Esophagus muscularis mucosa (tissue), 4 donors: ENCODE results near the gene MAN1B1. TPM values are rescaled to one million over a fixed set of nuclear protein-coding genes. Genes with fewer than 3 reads are reported as not detected.

Experiments used
- DNase-seq: peaks from one replicate; pipeline ENCODE4 v3.0.0-alpha.2; 2017; ENCODE audit errors: extremely low spot score
- H3K27ac ChIP-seq, 4 donors: fragments of 200-600 bp; sonication (generic); replicated peaks in 1 of 4; 1 replicate in 3 of 4; 2 replicates in 1 of 4; pipeline ENCODE4 v1.5.1; 2016 to 2019; ENCODE audit warnings: mild to moderate bottlenecking in 1 of 4
- H3K27me3 ChIP-seq, 4 donors: fragments of 200-600 bp; sonication (generic); one replicate each; pipeline versions ENCODE4 v1.5.1 to v1.6.0; 2016 to 2019
- H3K36me3 ChIP-seq, 4 donors: fragments of 200-600 bp; sonication (generic); one replicate each; pipeline ENCODE4 v1.5.1; 2016 to 2019
- H3K4me1 ChIP-seq, 4 donors: fragments of 200-600 bp; sonication (generic); one replicate each; pipeline ENCODE4 v1.5.1; 2016 to 2019
- H3K4me3 ChIP-seq, 4 donors: fragments of 200-600 bp; sonication (generic); 1 replicate in 2 of 4; 2 replicates in 2 of 4; pipeline ENCODE4 v1.5.1; 2016 to 2019; ENCODE audit warnings: mild to moderate bottlenecking in 4 of 4, moderate library complexity in 1 of 4
- H3K9me3 ChIP-seq, 4 donors: fragments of 200-600 bp; sonication (generic); 1 replicate in 3 of 4; 2 replicates in 1 of 4; pipeline ENCODE4 v1.5.1; 2016 to 2019
- EP300 ChIP-seq: sonication (generic); formaldehyde crosslinking; IDR thresholded peaks from one replicate; pipeline ENCODE4 v1.6.1; 2017; ENCODE audit warnings: antibody characterized with exemption
- POLR2A ChIP-seq: fragments of 450-650 bp; IDR thresholded peaks from one replicate; pipeline ENCODE4 v1.6.1; 2017; ENCODE audit warnings: antibody characterized with exemption, moderate library complexity, mild to moderate bottlenecking, low read depth
- POLR2AphosphoS5 ChIP-seq, 2 donors: sonication (generic); formaldehyde crosslinking; IDR thresholded peaks; one replicate each; pipeline ENCODE4 v1.6.1; 2017; ENCODE audit warnings: antibody characterized with exemption in 2 of 2
- WGBS: methylation state at CpG from one replicate; pipeline ENCODE4 v1.1.5; 2018; 5-methylcytosine and 5-hydroxymethylcytosine counted together
- intact Hi-C: fragments of 100-400 bp; cut with DNase I; formaldehyde crosslinking; loops from one replicate; pipeline ENCODE4 v1.15.1; 2023
- total RNA-seq, 4 donors: library from RNA; depleted of rRNA; stranded (reverse); fragments of >200 nt; gene quantifications; one replicate each; pipeline versions ENCODE4 v1.1.0 to v1.2.1, GENCODE V29; 2016
- TF ChIP-seq, protein P1 (sequence below), 3 experiments: fragments of 200-600 bp in 2 of 3; fragments of 450-650 bp in 1 of 3; sonication (generic) in 2 of 3; IDR thresholded peaks; one replicate each; pipeline ENCODE4 v1.5.1; 2017 to 2019; ENCODE audit warnings: antibody characterized with exemption in 3 of 3, mild to moderate bottlenecking in 2 of 3, moderate library complexity in 1 of 3

The MAN1B1 gene
- total RNA-seq, 4 donors from 2014 or later = 22.4 to 36.6 (median 27.0) TPM

- DNase-seq = no peak
- 83% methylated on average over 3 of the region's 70 CpGs for WGBS
These were observed 28.0 kb downstream of the MAN1B1 start, which contains the start of gene DPP7 for GRCh38 chr9:137114613-137115393. DPP7 (minus strand) TSS chr9:137114733; CDS start chr9:137114713, 20 bp downstream.

GRCh38 chr9:137115394-137116026 is 28.7 kb downstream of the MAN1B1 start:
- Histone ChIP-seq H3K36me3 (peaks cover 6 to 30% (median 29%) of the 10 kb centered on the region in 4 donors), H3K9me3 (no peaks in the 10 kb centered on the region), H3K27ac (no peak overlapping the region), H3K4me1 (peaks cover 16 to 26% (median 20%) of the 10 kb centered on the region in 4 donors), H3K4me3 (peak overlapping the region in 3 of 4 donors; percentile 79 to 93 (median 89)), H3K27me3 (no peaks in the 10 kb centered on the region)
- TF ChIP-seq POLR2AphosphoS5 (IDR thresholded peaks at IDR 0.05) (no peak), POLR2A (no peak), EP300 (no peak)
- TF ChIP-seq, protein P1, sequence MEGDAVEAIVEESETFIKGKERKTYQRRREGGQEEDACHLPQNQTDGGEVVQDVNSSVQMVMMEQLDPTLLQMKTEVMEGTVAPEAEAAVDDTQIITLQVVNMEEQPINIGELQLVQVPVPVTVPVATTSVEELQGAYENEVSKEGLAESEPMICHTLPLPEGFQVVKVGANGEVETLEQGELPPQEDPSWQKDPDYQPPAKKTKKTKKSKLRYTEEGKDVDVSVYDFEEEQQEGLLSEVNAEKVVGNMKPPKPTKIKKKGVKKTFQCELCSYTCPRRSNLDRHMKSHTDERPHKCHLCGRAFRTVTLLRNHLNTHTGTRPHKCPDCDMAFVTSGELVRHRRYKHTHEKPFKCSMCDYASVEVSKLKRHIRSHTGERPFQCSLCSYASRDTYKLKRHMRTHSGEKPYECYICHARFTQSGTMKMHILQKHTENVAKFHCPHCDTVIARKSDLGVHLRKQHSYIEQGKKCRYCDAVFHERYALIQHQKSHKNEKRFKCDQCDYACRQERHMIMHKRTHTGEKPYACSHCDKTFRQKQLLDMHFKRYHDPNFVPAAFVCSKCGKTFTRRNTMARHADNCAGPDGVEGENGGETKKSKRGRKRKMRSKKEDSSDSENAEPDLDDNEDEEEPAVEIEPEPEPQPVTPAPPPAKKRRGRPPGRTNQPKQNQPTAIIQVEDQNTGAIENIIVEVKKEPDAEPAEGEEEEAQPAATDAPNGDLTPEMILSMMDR (IDR thresholded peaks at IDR 0.05) = no peak
- DNase-seq = no peak
- intact Hi-C loops = no loop called here
- WGBS = 89% methylated on average over 8 of the region's 21 CpGs

More at GRCh38 chr9:137114613-137115393, 28.0 kb downstream of the MAN1B1 start, which contains the start of gene DPP7:
- TF ChIP-seq POLR2AphosphoS5 (IDR thresholded peaks at IDR 0.05) (peak; percentile 30 to 52), POLR2A (no peak), EP300 (no peak)
- TF ChIP-seq, protein P1 (IDR thresholded peaks at IDR 0.05) = peak in 1 of 3 experiments; percentile 12
- no peaks in the 10 kb centered on the region for H3K27me3 ChIP-seq
- peaks cover 16 to 26% (median 20%) of the 10 kb centered on the region in 4 donors for H3K4me1 ChIP-seq
- H3K27ac ChIP-seq = peak within 1 kb of the TSS; percentile 36 to 68 (median 52)
- no peaks in the 10 kb centered on the region for H3K9me3 ChIP-seq
- H3K4me3 ChIP-seq = peak within 1 kb of the TSS; percentile 73 to 93 (median 84)
- H3K36me3 ChIP-seq = peaks cover 6 to 37% (median 36%) of the 10 kb centered on the region in 4 donors
- intact Hi-C loops = no loop called here

DNA sequence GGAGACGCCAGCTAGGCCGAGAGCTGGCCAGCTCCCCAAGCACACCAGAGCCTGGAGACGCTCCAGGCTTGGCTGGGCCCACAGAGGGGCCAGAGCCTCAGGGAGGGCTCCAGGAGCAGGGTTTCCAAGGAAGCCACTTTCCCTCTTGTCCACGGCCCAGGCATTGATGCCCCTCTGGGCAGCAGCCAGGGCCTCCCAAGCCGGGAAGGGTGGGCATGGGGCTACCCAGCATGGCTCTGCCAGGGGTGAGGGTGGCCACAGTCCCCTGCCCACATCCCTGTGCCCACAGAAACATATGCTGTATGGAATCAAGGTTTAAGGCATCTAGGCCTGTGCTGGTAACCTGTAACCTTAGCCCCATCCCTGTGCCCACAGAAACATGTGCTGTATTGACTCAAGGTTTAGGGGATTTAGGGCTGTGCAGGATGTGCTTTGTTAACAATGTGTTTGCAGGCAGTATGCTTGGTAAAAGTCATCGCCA is 29.3 kb downstream of the MAN1B1 start:
- H3K4me1 ChIP-seq = peaks cover 16 to 26% (median 20%) of the 10 kb centered on the region in 4 donors
- H3K4me3 ChIP-seq = no peak overlapping the region
- no peaks in the 10 kb centered on the region for H3K9me3 ChIP-seq
- WGBS = 80% methylated on average over 1 of the region's 6 CpGs
- TF ChIP-seq POLR2AphosphoS5 (IDR thresholded peaks at IDR 0.05) (no peak), EP300 (no peak), POLR2A (no peak)
- TF ChIP-seq, protein P1 (IDR thresholded peaks at IDR 0.05) = no peak
- no peak for DNase-seq
- intact Hi-C loops = no loop called here
- no peaks in the 10 kb centered on the region for H3K27me3 ChIP-seq
- peaks cover 6 to 24% (median 24%) of the 10 kb centered on the region in 4 donors for H3K36me3 ChIP-seq
- no peak overlapping the region for H3K27ac ChIP-seq

DNA sequence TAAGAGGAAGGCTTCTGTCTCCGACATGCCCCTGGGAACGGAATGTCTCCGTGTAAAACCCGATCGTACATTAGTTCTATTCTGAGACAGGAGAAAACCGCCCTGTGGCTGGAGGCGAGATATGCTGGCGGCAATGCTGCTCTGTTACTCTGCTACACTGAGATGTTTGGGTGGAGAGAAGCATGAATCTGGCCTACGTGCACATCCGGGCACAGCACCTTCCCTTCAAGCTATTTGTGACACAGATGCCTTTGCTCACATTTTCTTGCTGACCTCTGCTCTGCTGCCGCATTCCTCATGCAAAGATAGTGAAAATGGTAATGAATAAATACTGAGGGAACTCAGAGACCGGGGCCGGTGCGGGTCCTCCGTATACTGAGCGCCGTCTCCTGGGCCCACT is 29.9 kb downstream of the MAN1B1 start:
- Histone ChIP-seq H3K4me1 (peaks cover 18 to 26% (median 21%) of the 10 kb centered on the region in 4 donors), H3K36me3 (peaks cover 4 to 18% (median 17%) of the 10 kb centered on the region in 4 donors), H3K9me3 (no peaks in the 10 kb centered on the region), H3K27ac (no peak overlapping the region), H3K4me3 (no peak overlapping the region), H3K27me3 (no peaks in the 10 kb centered on the region)
- 67% methylated on average over 16 of the region's 17 CpGs for WGBS
- intact Hi-C loops = no loop called here
- no peak for DNase-seq
- TF ChIP-seq, protein P1 (IDR thresholded peaks at IDR 0.05) = no peak
- TF ChIP-seq EP300 = no peak
- TF ChIP-seq POLR2A = no peak
- no peak for TF ChIP-seq POLR2AphosphoS5 (IDR thresholded peaks at IDR 0.05)
